HG03066 (cell line): ENCODE results near the gene DMKN.

Experiments used
- ATAC-seq: cut with Tn5 transposase; IDR thresholded peaks from one replicate; pipeline ENCODE4 v1.9.1; 2021; ENCODE audit warnings: low read depth; ENCODE audit not compliant: unreplicated experiment

DMKN gene

GRCh38 chr19:35549879-35550523, 36.6 kb upstream of the DMKN start:
- ATAC-seq, result no peak

GRCh38 chr19:35549174-35549788, 35.8 kb upstream of the DMKN start:
- ATAC-seq, result no peak

- ATAC-seq, result no peak
Observed at GRCh38 chr19:35546532-35546931, 33.1 kb upstream of the DMKN start.

GRCh38 chr19:35545855-35546381, 32.5 kb upstream of the DMKN start:
- no peak for ATAC-seq

GRCh38 chr19:35545001-35545854, 31.8 kb upstream of the DMKN start, which contains the start of gene TMEM147:
TMEM147 (plus strand) TSS chr19:35545626; CDS start chr19:35545740, 114 bp downstream.
- ATAC-seq, result no peak

- no peak for ATAC-seq
Observed at GRCh38 chr19:35544110-35544802, 30.8 kb upstream of the DMKN start.

- no peak for ATAC-seq
Observed at GRCh38 chr19:35543280-35544109, 30.0 kb upstream of the DMKN start.

- no peak for ATAC-seq
Observed at GRCh38 chr19:35542209-35542608, 28.8 kb upstream of the DMKN start.

- ATAC-seq, result no peak
Observed at GRCh38 chr19:35540356-35540927, 27.0 kb upstream of the DMKN start.

GRCh38 chr19:35539850-35540249, 26.4 kb upstream of the DMKN start:
- ATAC-seq, result no peak

- no peak for ATAC-seq
Observed at GRCh38 chr19:35539314-35539713, 25.9 kb upstream of the DMKN start.

GRCh38 chr19:35534803-35535480, 21.5 kb upstream of the DMKN start:
- no peak for ATAC-seq

- no peak for ATAC-seq
Observed at GRCh38 chr19:35533822-35534392, 20.5 kb upstream of the DMKN start.

GRCh38 chr19:35533201-35533821, 19.9 kb upstream of the DMKN start, which contains the start of gene GAPDHS:
GAPDHS (plus strand) TSS chr19:35533456; CDS start chr19:35533528, 72 bp downstream.
- ATAC-seq, result no peak

GRCh38 chr19:35531291-35531690, 17.8 kb upstream of the DMKN start:
- no peak for ATAC-seq

- ATAC-seq, result no peak
Observed at GRCh38 chr19:35529241-35530218, 16.1 kb upstream of the DMKN start.
